GM12891 (cell line): ENCODE data around the gene CBFA2T3.

Source experiments
- DNase-seq: peaks from one replicate; pipeline ENCODE4 v3.0.0; 2011; ENCODE audit warnings: low spot score; ENCODE audit not compliant: insufficient read length
- FAIRE-seq: peaks from 2 replicates; lab custom pipeline; 2011; peaks lifted over from hg19 to GRCh38; lab: Jason Lieb, UNC
- PAX5 ChIP-seq: IDR thresholded peaks from 2 replicates; pipeline ENCODE4 v1.6.1; 2011; ENCODE audit warnings: low read length, moderate library complexity, mild to moderate bottlenecking; ENCODE audit not compliant: insufficient read depth, severe bottlenecking
- POLR2A ChIP-seq: IDR thresholded peaks from 2 replicates; pipeline ENCODE4 v1.6.1; 2011; ENCODE audit warnings: low read depth, low read length, control low read depth
- POLR2AphosphoS5 ChIP-seq: IDR thresholded peaks from 2 replicates; pipeline ENCODE4 v1.6.1; 2011; ENCODE audit warnings: low read depth, low read length, control low read depth
- POU2F2 ChIP-seq: IDR thresholded peaks from 2 replicates; pipeline ENCODE4 v1.6.1; 2011; ENCODE audit warnings: low read depth, mild to moderate bottlenecking, control low read depth, low read length, moderate library complexity
- SPI1 ChIP-seq: IDR thresholded peaks from 2 replicates; pipeline ENCODE4 v1.6.1; 2011; ENCODE audit warnings: low read depth, low read length, control low read depth
- TAF1 ChIP-seq: IDR thresholded peaks from 2 replicates; pipeline ENCODE4 v1.6.1; 2011; ENCODE audit warnings: low read depth, low read length, control low read depth

CBFA2T3 gene

GRCh38 chr16:88874938-88875599, 101.9 kb downstream of the CBFA2T3 start:
- FAIRE-seq = peak; percentile 31
- TF ChIP-seq POU2F2 (no peak), SPI1 (no peak), POLR2AphosphoS5 (no peak), TAF1 (no peak), POLR2A (no peak), PAX5 (no peak)
- no peak for DNase-seq

DNA sequence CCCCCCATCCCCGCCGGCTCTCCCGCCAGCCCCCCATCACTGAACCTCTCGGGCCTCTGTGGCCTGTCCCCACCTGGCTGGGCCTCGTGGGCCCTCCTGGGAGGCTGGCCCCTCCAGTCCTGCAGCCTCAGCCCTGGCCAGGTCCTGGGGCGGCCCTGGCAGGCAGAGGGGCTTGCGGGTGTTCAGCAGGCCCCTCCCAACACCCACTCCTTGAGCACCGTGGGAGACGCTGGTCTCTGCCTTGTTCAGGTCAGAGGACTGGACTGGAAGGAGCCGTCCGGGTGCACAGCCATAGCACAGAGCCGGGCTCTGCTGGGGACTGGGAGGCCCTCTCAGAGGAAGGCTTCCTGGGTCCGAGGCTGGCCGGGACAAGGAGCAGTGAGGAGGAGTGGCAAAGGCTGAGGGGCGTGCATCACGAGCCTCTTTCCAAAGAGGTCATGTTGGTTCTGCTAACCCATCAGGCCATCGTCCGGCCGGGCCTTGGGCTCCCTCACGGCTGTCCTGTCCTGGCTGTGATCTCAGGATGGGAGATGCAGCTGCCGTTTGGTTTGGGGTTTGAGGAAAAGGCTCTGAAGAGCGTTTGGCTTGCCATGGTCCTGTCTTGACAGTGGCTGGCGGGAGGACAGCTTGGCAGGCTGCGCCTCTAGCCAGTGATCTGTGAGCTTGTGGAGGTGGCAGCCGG, 104.2 kb downstream of the CBFA2T3 start:
- FAIRE-seq (no peak), DNase-seq (no peak)
- TF ChIP-seq PAX5 (no peak), POU2F2 (no peak), SPI1 (no peak), POLR2AphosphoS5 (no peak), POLR2A (no peak)

- TF ChIP-seq PAX5 = no peak
- TF ChIP-seq POLR2A = no peak
- TF ChIP-seq POLR2AphosphoS5 = no peak
- no peak for TF ChIP-seq TAF1
- TF ChIP-seq POU2F2 = no peak
- TF ChIP-seq SPI1 = no peak
- no peak for FAIRE-seq
- no peak for DNase-seq
Observed at GRCh38 chr16:88871730-88872416, 105.1 kb downstream of the CBFA2T3 start.

DNA sequence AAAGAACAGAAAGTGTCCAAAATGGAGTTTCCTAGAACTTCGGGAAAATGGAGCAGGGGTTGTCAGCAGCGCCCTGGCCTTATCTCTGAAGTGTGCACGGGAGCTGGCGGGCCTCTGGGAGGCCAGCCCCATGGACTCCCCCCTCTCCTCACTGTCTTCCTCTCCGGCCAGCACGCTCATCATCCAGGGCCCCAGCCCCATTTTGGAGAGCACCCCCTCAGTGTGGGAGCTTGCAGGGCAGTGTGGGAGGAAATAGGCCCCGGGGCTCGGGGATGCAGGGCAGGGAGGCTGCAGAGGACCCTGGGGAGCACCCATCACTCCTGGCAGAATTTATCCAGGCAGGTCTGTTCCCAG, 105.7 kb downstream of the CBFA2T3 start:
- DNase-seq = no peak
- no peak for FAIRE-seq
- TF ChIP-seq PAX5 (no peak), SPI1 (no peak), POLR2AphosphoS5 (no peak), TAF1 (no peak), POU2F2 (no peak), POLR2A (no peak)

DNA sequence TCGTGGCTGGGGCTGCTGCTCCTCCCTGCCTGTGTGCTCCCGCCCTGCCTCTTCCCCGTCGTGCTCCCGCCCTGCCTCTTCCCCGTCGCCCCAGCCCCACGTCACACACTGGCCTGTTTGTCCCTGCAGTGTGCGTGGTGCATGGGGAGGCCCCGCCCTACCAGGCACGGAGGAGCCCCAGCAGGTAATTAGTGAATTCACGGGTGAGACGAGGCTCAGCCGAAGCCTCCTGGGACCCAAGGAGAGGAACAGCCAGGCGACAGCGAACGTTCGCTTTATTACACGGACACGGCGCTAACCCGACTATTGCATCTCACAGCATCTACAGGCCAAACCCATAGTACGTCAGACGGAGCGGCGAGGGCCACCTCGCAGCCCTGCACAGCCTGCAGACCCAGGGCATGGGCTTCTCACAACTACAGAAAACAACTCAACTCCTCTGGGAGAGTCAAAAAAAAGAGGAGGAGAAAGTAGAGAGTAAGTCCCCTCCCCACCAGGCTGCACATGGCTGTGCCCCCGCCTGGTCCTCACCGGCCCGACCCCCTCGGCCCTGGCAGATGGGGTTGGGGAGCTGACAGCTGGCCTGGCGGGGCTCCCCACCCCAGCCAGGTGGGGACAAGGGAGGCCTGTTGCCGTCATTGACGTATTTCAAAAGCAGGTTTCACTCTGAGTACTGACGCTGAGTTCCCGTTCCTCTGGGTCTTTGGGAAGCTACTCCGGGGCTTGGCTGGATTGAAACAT, 106.2 kb downstream of the CBFA2T3 start:
- TF ChIP-seq POLR2AphosphoS5 (no peak), POLR2A (no peak), TAF1 (no peak), POU2F2 (no peak), PAX5 (no peak), SPI1 (no peak)
- DNase-seq = peak; percentile 74
- FAIRE-seq = peak; percentile 76

GRCh38 chr16:88869673-88869980, 107.4 kb downstream of the CBFA2T3 start:
- TF ChIP-seq POLR2AphosphoS5 (no peak), POU2F2 (no peak), PAX5 (no peak), POLR2A (no peak), SPI1 (no peak)

GRCh38 chr16:88868974-88869672, 107.9 kb downstream of the CBFA2T3 start:
- TF ChIP-seq TAF1 (no peak), SPI1 (no peak), POU2F2 (no peak), POLR2A (no peak), PAX5 (no peak), POLR2AphosphoS5 (no peak)
- DNase-seq (no peak), FAIRE-seq (no peak)

More at GRCh38 chr16:88869673-88869980, 107.4 kb downstream of the CBFA2T3 start:
- no peak for FAIRE-seq
- no peak for DNase-seq

DNA sequence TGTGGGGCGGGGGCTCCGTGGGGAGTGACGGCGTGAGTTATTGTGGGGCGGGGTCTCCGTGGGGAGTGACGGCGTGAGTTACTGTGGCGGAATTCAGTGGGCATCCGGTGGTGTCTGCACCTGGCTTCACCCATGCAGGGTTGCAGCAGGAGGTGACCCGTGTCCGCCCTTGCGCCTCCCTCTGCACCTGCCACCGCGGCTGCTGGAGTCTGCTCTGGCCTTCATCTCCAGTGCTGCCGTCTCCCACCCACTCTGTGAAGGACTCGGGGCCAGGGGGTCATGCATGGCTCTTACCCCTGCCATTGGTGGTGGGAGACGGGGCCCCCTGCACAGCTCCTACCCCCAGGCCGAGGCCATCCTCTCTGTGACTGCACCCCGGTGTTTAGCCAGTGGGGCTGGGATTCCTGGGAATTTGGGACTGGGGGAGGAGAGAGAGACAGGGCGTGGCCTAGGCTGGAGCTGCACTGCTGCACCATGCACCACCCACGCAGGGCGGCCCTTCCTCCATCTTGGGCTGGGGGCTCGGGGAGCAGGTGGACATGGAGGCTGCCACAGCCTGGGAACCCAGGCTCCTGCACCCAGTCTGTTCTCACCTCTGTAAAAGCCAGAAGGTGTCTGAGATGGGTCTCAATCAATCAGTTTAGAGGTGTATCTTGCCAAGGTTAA, 109.3 kb downstream of the CBFA2T3 start:
- no peak for DNase-seq
- TF ChIP-seq PAX5 (no peak), POU2F2 (no peak), POLR2AphosphoS5 (no peak), TAF1 (no peak), POLR2A (no peak), SPI1 (no peak)

GRCh38 chr16:88866151-88866920, 110.7 kb downstream of the CBFA2T3 start, which contains the start of gene PABPN1L:
Gene PABPN1L (minus strand): TSS chr16:88866660. CDS start chr16:88866606, 54 bp downstream.
- TF ChIP-seq SPI1 (no peak), POLR2AphosphoS5 (no peak), TAF1 (no peak), POLR2A (no peak), POU2F2 (no peak)
- DNase-seq (no peak), FAIRE-seq (no peak)

More for the DNA sequence above, 109.3 kb downstream of the CBFA2T3 start:
- FAIRE-seq = no peak
